GM12864 (cell line): ENCODE results near the gene GSTT2B.
"Not testable (repeated sequence)": the region's sequence is repeated elsewhere in the genome, so short reads cannot be mapped to it uniquely, and the experiment has no call there.

Source experiments
- DNase-seq: peaks from one replicate; pipeline ENCODE4 v3.0.0-alpha.2; 2011; ENCODE audit warnings: low read depth
- H3K4me3 ChIP-seq: 2 replicates; pipeline ENCODE4 v1.5.1; 2011; ENCODE audit warnings: mild to moderate bottlenecking, low read depth, low read length, control low read depth
- CTCF ChIP-seq: IDR thresholded peaks from 2 replicates; pipeline ENCODE4 v1.5.1; 2011; ENCODE audit warnings: low read depth, mild to moderate bottlenecking, moderate library complexity, low read length, control low read depth, inconsistent platforms; ENCODE audit errors: missing control alignments

The GSTT2B gene

GRCh38 chr22:23909296-23909898, 51.6 kb downstream of the GSTT2B start:
- DNase-seq, result no peak
- TF ChIP-seq CTCF, result no peak
- no peak overlapping the region for H3K4me3 ChIP-seq

- H3K4me3 ChIP-seq, result no peak overlapping the region
- no peak for TF ChIP-seq CTCF
- DNase-seq, result no peak
These were observed 52.3 kb downstream of the GSTT2B start for GRCh38 chr22:23908587-23909205.

- H3K4me3 ChIP-seq, DNase-seq: not testable (repeated sequence)
These were observed 53.6 kb downstream of the GSTT2B start for GRCh38 chr22:23907423-23907822.
